ENCODE results near the gene SLC27A4.

GRCh38 chr9:128371630-128372117 is 31.3 kb downstream of the SLC27A4 start:
- no peak for TF ChIP-seq CTCF (IDR thresholded peaks at IDR 0.05)
- TF ChIP-seq POLR2A (IDR thresholded peaks at IDR 0.05; ENCODE audit: low read depth): no peak
- TF ChIP-seq POLR2AphosphoS5 (IDR thresholded peaks at IDR 0.05): no peak

Measured in esophagus muscularis mucosa (tissue), 3 donors.